Tibial nerve (tissue), 4 donors: ENCODE results near the gene MT4.

ENCODE experiments used
- CTCF ChIP-seq, 5 experiments: fragments of 200-600 bp in 3 of 5; fragments of 450-650 bp in 2 of 5; sonication (generic) in 3 of 5; IDR thresholded peaks; one replicate each; pipeline ENCODE4 v1.5.1; 2016 to 2019; ENCODE audit warnings: antibody characterized with exemption in 5 of 5, mild to moderate bottlenecking in 3 of 5, moderate library complexity in 2 of 5
- EP300 ChIP-seq, 2 donors: sonication (generic); formaldehyde crosslinking; IDR thresholded peaks; one replicate each; pipeline ENCODE4 v1.6.1; 2017; ENCODE audit warnings: antibody characterized with exemption in 2 of 2, mild to moderate bottlenecking in 1 of 2
- POLR2A ChIP-seq, 2 donors: fragments of 450-650 bp; IDR thresholded peaks; one replicate each; pipeline ENCODE4 v1.6.1; 2017; ENCODE audit warnings: antibody characterized with exemption in 2 of 2, mild to moderate bottlenecking in 2 of 2, moderate library complexity in 2 of 2

GRCh38 chr16:56560447-56560846 is 4.4 kb upstream of the MT4 start:
- TF ChIP-seq CTCF (IDR thresholded peaks at IDR 0.05), result no peak
- no peak for TF ChIP-seq POLR2A (IDR thresholded peaks at IDR 0.05)
- no peak for TF ChIP-seq EP300 (IDR thresholded peaks at IDR 0.05)
